Measurements from ENCODE around the gene SND1. TPM values are rescaled to one million over a fixed set of nuclear protein-coding genes. Genes with fewer than 3 reads are reported as not detected.

Gene SND1
- total and polyA plus RNA-seq, 2 of the 4 experiments (the other 2 are of a cell fraction) = 154 to 294 TPM

GRCh38 chr7:128055637-128056036 lies 403.6 kb downstream of the SND1 start:
- Histone ChIP-seq H2BK120ac (ENCODE audit: low read depth, low read length) (no peak overlapping the region), H2BK5ac (ENCODE audit: low read depth, low read length, poor library complexity, severe bottlenecking) (no peak overlapping the region), H3K18ac (ENCODE audit: low read depth, low read length) (no peak overlapping the region), H4K20me1 (ENCODE audit: insufficient read depth, low read length) (peaks cover 53% of the 10 kb centered on the region), H3K27ac (ENCODE audit: insufficient read depth, low read length) (no peak overlapping the region), H3K4me2 (ENCODE audit: low read depth, low read length) (no peak overlapping the region), H3K9ac (ENCODE audit: low read depth, low read length) (no peak overlapping the region), H3K4ac (ENCODE audit: low read depth, low read length) (no peak overlapping the region), H2AK9ac (replicated peaks; ENCODE audit: low read depth, low read length, poor library complexity) (no peak overlapping the region), H3K9me3 (ENCODE audit: control insufficient read depth, insufficient read depth, low read length) (no peaks in the 10 kb centered on the region), H4K8ac (ENCODE audit: low read depth in 2 of 2, low read length in 2 of 2) (no peak overlapping the region), H3K36me3 (ENCODE audit: control insufficient read depth, insufficient read depth, low read length) (peaks cover 5% of the 10 kb centered on the region), H4K5ac (ENCODE audit: low read depth, low read length) (no peak overlapping the region), H3K9me1 (ENCODE audit: insufficient read depth, low read length) (peaks cover 39% of the 10 kb centered on the region), H3K4me3 (ENCODE audit: insufficient read depth, low read depth, low read length) (no peak overlapping the region), H3K27me3 (ENCODE audit: control insufficient read depth, insufficient read depth, low read length) (no peaks in the 10 kb centered on the region), H2AK5ac (ENCODE audit: low read depth, low read length) (no peak overlapping the region), H2AFZ (replicated peaks; ENCODE audit: low read length, poor library complexity) (no peak overlapping the region), H2BK15ac (ENCODE audit: low read depth, low read length) (no peak overlapping the region), H3K56ac (ENCODE audit: extremely low read depth, insufficient read depth, low read length) (no peak overlapping the region), H4K91ac (ENCODE audit: insufficient read depth, low read depth, low read length) (no peak overlapping the region), H3K4me1 (ENCODE audit: control insufficient read depth, insufficient read depth, low read length) (peaks cover 19% of the 10 kb centered on the region), H3K79me1 (ENCODE audit: low read depth in 1 of 2, low read length in 2 of 2) (peaks cover 25 to 57% of the 10 kb centered on the region in 2 experiments), H3K14ac (replicated peaks; ENCODE audit: low read depth, low read length) (no peak overlapping the region), H2BK20ac (ENCODE audit: low read depth, low read length) (no peak overlapping the region), H3K23ac (ENCODE audit: low read depth, low read length) (no peak overlapping the region)
- ChIA-PET POLR2A (ENCODE audit: unreplicated experiment) (no interaction called here), CTCF (no interaction called here)
- DNase-seq = no peak
- in situ Hi-C loops (cut with MboI; ENCODE audit: low sequenced_read_pairs) = loop anchor here (25.0 kb wide), 1 partner anchor 343 kb away; no protein-coding TSS in a partner anchor
- 57% methylated on average over 2 of the region's 5 CpGs; no CpG with 5 or more reads in 1 of the 2 experiments for WGBS, 2 experiments (ENCODE audit: extremely low coverage in 2 of 2, insufficient read length in 1 of 2)
- intact Hi-C loops (cut with micrococcal nuclease) = no loop called here
- ATAC-seq (ENCODE audit: low read depth) = no peak
- dilution Hi-C loops (cut with HindIII; ENCODE audit: low sequenced_read_pairs, unreplicated experiment) = no loop called here
- TF ChIP-seq POLR2A (IDR thresholded peaks at IDR 0.05; ENCODE audit: low read depth, low read length) (no peak), RFX5 (IDR thresholded peaks at IDR 0.05; ENCODE audit: low read depth, low read length) (no peak), MXI1 (IDR thresholded peaks at IDR 0.05; ENCODE audit: borderline replicate concordance, low read depth, low read length) (no peak), ELK1 (IDR thresholded peaks at IDR 0.05; ENCODE audit: borderline replicate concordance, low read depth, low read length) (no peak), RAD21 (IDR thresholded peaks at IDR 0.05; ENCODE audit: low read length) (no peak), CEBPB (IDR thresholded peaks at IDR 0.05; ENCODE audit: low read depth, low read length) (no peak), CHD1 (IDR thresholded peaks at IDR 0.05; ENCODE audit: low read depth, low read length) (no peak), BHLHE40 (IDR thresholded peaks at IDR 0.05; ENCODE audit: low read depth, low read length) (no peak), RCOR1 (IDR thresholded peaks at IDR 0.05; ENCODE audit: insufficient replicate concordance, low read length) (no peak), SMC3 (IDR thresholded peaks at IDR 0.05; ENCODE audit: low read depth, low read length) (no peak), FOS (IDR thresholded peaks at IDR 0.05; ENCODE audit: low read depth, low read length) (no peak), MAZ (IDR thresholded peaks at IDR 0.05; ENCODE audit: borderline replicate concordance, low read depth, low read length) (no peak), NFE2L2 (IDR thresholded peaks at IDR 0.05; ENCODE audit: low read depth, low read length) (no peak), CTCF (conservative IDR thresholded peaks at IDR 0.05; ENCODE audit: low read depth, low read length) (no peak), USF2 (IDR thresholded peaks at IDR 0.05; ENCODE audit: low read depth, low read length) (no peak), MAFK (IDR thresholded peaks at IDR 0.05; ENCODE audit: low read depth, low read length) (no peak)
- no TSS peak for BruUV-seq (replicated peaks)
